ENCODE measurements around the gene PRPH. TPM values are rescaled to one million over a fixed set of nuclear protein-coding genes. Genes with fewer than 3 reads are reported as not detected.
A peak's percentile ranks its signal among the peaks of the same experiment; 100 is the strongest.

Gene PRPH
- total and polyA plus RNA-seq, 2 of the 4 experiments (the other 2 are of a cell fraction) = not detected

DNA sequence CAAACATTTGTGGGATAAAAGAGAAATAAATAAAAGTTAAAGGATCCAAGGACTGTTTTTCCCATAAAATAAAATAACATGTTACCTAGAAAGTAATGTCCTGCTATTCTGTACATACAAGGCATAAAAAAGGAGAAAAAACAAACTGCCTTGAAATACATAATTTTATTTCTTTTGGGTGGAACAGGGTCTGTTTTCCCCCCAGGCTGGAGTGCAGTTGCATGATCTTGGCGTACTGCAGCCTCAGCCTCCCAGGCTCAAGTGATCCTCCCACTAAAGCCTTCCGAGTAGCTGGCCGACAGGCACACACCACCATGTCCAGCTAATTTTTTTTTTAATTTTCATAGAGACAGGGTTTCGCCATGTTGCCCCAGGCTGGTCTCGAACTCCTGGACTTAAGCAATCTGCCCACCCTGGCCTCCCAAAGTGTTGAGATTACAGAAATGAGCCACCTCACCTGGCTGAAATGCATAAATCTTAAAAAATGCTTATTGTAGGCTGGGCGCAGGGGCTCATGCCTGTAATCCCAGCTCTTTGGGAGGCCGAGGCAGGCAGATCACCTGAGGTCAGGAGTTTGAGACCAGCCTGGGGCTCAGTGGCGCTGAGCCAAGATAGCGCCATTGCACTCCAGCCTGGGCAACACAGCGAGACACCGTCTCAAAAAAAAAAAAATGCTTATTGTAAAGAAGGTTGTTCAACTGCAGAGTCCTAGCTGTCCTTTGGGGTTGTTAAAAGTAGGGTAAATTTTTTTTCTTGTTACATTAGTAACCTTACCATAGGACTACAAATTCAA is 34.2 kb upstream of the PRPH start:
- H4K20me1 ChIP-seq (ENCODE audit: insufficient read depth, low read length) = peaks cover 13% of the 10 kb centered on the region
- peak overlapping the region; percentile 30; the same call in 1 of the 2 replicates for H4K5ac ChIP-seq (ENCODE audit: low read depth, low read length)
- ChIA-PET POLR2A (ENCODE audit: unreplicated experiment) (no interaction called here), CTCF (interaction anchor here (0.6 kb wide), 2 partner anchors 149 to 194 kb away, joined by 3 to 5 read pairs; no protein-coding TSS in a partner anchor)
- peak overlapping the region; percentile 28 for H3K4me2 ChIP-seq (ENCODE audit: low read depth, low read length)
- H2AK9ac ChIP-seq (replicated peaks; ENCODE audit: low read depth, low read length, poor library complexity) = no peak overlapping the region
- no peak overlapping the region for H2AFZ ChIP-seq (replicated peaks; ENCODE audit: low read length, poor library complexity)
- H3K27me3 ChIP-seq (ENCODE audit: control insufficient read depth, insufficient read depth, low read length) = no peaks in the 10 kb centered on the region
- 95% methylated on average over 3 of the region's 11 CpGs; no CpG with 5 or more reads in 1 of the 2 experiments for WGBS, 2 experiments (ENCODE audit: extremely low coverage in 2 of 2, insufficient read length in 1 of 2)
- H3K14ac ChIP-seq (replicated peaks; ENCODE audit: low read depth, low read length) = peak overlapping the region; percentile 99
- H4K91ac ChIP-seq (ENCODE audit: insufficient read depth, low read depth, low read length) = peak overlapping the region; percentile 43; the same call in 1 of the 2 replicates
- peak overlapping the region; percentile 93 for H2BK5ac ChIP-seq (ENCODE audit: low read depth, low read length, poor library complexity, severe bottlenecking)
- peak overlapping the region; percentile 36; the same call in 1 of the 2 replicates for H3K27ac ChIP-seq (ENCODE audit: insufficient read depth, low read length)
- peak overlapping the region; percentile 71 for H3K4ac ChIP-seq (ENCODE audit: low read depth, low read length)
- H4K8ac ChIP-seq (ENCODE audit: low read depth in 2 of 2, low read length in 2 of 2) = peak overlapping the region in 1 of 2 experiments; percentile 80; a peak in 2 of 4 replicates
- DNase-seq (no peak), ATAC-seq (ENCODE audit: low read depth) (no peak)
- BruUV-seq (replicated peaks) = no TSS peak
- H3K56ac ChIP-seq (ENCODE audit: extremely low read depth, insufficient read depth, low read length) = peak overlapping the region; percentile 75; the same call in 1 of the 2 replicates
- TF ChIP-seq CTCF (conservative IDR thresholded peaks at IDR 0.05; ENCODE audit: low read depth, low read length) = no peak
- TF ChIP-seq NFE2L2 (IDR thresholded peaks at IDR 0.05; ENCODE audit: low read depth, low read length) = no peak
- no peak for TF ChIP-seq MAZ (IDR thresholded peaks at IDR 0.05; ENCODE audit: borderline replicate concordance, low read depth, low read length)
- TF ChIP-seq, protein P1, sequence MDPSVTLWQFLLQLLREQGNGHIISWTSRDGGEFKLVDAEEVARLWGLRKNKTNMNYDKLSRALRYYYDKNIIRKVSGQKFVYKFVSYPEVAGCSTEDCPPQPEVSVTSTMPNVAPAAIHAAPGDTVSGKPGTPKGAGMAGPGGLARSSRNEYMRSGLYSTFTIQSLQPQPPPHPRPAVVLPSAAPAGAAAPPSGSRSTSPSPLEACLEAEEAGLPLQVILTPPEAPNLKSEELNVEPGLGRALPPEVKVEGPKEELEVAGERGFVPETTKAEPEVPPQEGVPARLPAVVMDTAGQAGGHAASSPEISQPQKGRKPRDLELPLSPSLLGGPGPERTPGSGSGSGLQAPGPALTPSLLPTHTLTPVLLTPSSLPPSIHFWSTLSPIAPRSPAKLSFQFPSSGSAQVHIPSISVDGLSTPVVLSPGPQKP (IDR thresholded peaks at IDR 0.05; ENCODE audit: borderline replicate concordance, low read depth, low read length) = no peak
- TF ChIP-seq, protein P2, sequence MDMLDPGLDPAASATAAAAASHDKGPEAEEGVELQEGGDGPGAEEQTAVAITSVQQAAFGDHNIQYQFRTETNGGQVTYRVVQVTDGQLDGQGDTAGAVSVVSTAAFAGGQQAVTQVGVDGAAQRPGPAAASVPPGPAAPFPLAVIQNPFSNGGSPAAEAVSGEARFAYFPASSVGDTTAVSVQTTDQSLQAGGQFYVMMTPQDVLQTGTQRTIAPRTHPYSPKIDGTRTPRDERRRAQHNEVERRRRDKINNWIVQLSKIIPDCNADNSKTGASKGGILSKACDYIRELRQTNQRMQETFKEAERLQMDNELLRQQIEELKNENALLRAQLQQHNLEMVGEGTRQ (IDR thresholded peaks at IDR 0.05; ENCODE audit: low read depth, low read length) = no peak
- TF ChIP-seq FOS (IDR thresholded peaks at IDR 0.05; ENCODE audit: low read depth, low read length) = no peak
- no peak for TF ChIP-seq CEBPB (IDR thresholded peaks at IDR 0.05; ENCODE audit: low read depth, low read length)
- no peak for TF ChIP-seq RAD21 (IDR thresholded peaks at IDR 0.05; ENCODE audit: low read length)
- TF ChIP-seq RCOR1 (IDR thresholded peaks at IDR 0.05; ENCODE audit: insufficient replicate concordance, low read length) = no peak
- no peak for TF ChIP-seq POLR2A (IDR thresholded peaks at IDR 0.05; ENCODE audit: low read depth, low read length)
- no peak for TF ChIP-seq MXI1 (IDR thresholded peaks at IDR 0.05; ENCODE audit: borderline replicate concordance, low read depth, low read length)
- no peak for TF ChIP-seq RFX5 (IDR thresholded peaks at IDR 0.05; ENCODE audit: low read depth, low read length)
- peak overlapping the region; percentile 21; the same call in 1 of the 2 replicates for H3K9ac ChIP-seq (ENCODE audit: low read depth, low read length)
- no peak overlapping the region for H3K4me3 ChIP-seq (ENCODE audit: insufficient read depth, low read depth, low read length)
- H2BK20ac ChIP-seq (ENCODE audit: low read depth, low read length) = peak overlapping the region; percentile 75
- no peaks in the 10 kb centered on the region for H3K9me3 ChIP-seq (ENCODE audit: control insufficient read depth, insufficient read depth, low read length)
- peak overlapping the region; percentile 89 for H3K23ac ChIP-seq (ENCODE audit: low read depth, low read length)
- in situ Hi-C loops (cut with MboI; ENCODE audit: low sequenced_read_pairs) (no loop called here), intact Hi-C loops (cut with micrococcal nuclease) (loop anchor here (10.0 kb wide), 1 partner anchor 126 kb away; the partner anchor contains the start of gene TUBA1B), dilution Hi-C loops (cut with HindIII; ENCODE audit: low sequenced_read_pairs, unreplicated experiment) (no loop called here)
- peaks cover 20% of the 10 kb centered on the region; the same call in 1 of the 2 replicates for H3K9me1 ChIP-seq (ENCODE audit: insufficient read depth, low read length)
- peaks cover 10 to 60% of the 10 kb centered on the region in 2 experiments for H3K79me1 ChIP-seq (ENCODE audit: low read depth in 1 of 2, low read length in 2 of 2)
- peak overlapping the region; percentile 65 for H2BK120ac ChIP-seq (ENCODE audit: low read depth, low read length)
- peak overlapping the region; percentile 63; the same call in 1 of the 2 replicates for H2AK5ac ChIP-seq (ENCODE audit: low read depth, low read length)
- peaks cover 15% of the 10 kb centered on the region for H3K4me1 ChIP-seq (ENCODE audit: control insufficient read depth, insufficient read depth, low read length)
- H2BK15ac ChIP-seq (ENCODE audit: low read depth, low read length) = peak overlapping the region; percentile 39; the same call in 1 of the 3 replicates
- peak overlapping the region; percentile 27 for H3K18ac ChIP-seq (ENCODE audit: low read depth, low read length)
- no peaks in the 10 kb centered on the region for H3K36me3 ChIP-seq (ENCODE audit: control insufficient read depth, insufficient read depth, low read length)
